NCI-H526 treated with DMSO at 0.1 percent for 48 hours (cell line): Measurements from ENCODE around the gene IL16.
"Not testable (repeated sequence)": the region's sequence is repeated elsewhere in the genome, so short reads cannot be mapped to it uniquely, and the experiment has no call there.

Experiments
- DNase-seq: peaks from one replicate; lab custom pipeline; 2025; lab: John Stamatoyannopoulos, UW

Gene IL16

GRCh38 chr15:81196576-81197254 lies at the start of gene IL16:
IL16 (plus strand) TSS chr15:81196879; CDS start chr15:81225400, 28,521 bp downstream.
- no peak for DNase-seq

- DNase-seq, result no peak
Observed at GRCh38 chr15:81151389-81151788, 45.3 kb upstream of the IL16 start.

- no peak for DNase-seq
Observed at GRCh38 chr15:81152339-81152738, 44.3 kb upstream of the IL16 start.

- DNase-seq, result no peak
Observed at GRCh38 chr15:81152799-81153198, 43.9 kb upstream of the IL16 start.

GRCh38 chr15:81155375-81156218 lies 41.1 kb upstream of the IL16 start:
- peak; percentile 38 for DNase-seq

GRCh38 chr15:81156324-81156723 lies 40.4 kb upstream of the IL16 start:
- no peak for DNase-seq

GRCh38 chr15:81157195-81157938 lies 39.3 kb upstream of the IL16 start:
- DNase-seq, result no peak

GRCh38 chr15:81157939-81158223 lies 38.8 kb upstream of the IL16 start:
- no peak for DNase-seq

GRCh38 chr15:81158561-81158960 lies 38.1 kb upstream of the IL16 start:
- DNase-seq, result not testable (repeated sequence)

GRCh38 chr15:81160312-81161159 lies 36.1 kb upstream of the IL16 start:
- no peak for DNase-seq

GRCh38 chr15:81161160-81161673 lies 35.5 kb upstream of the IL16 start:
- DNase-seq, result no peak

- DNase-seq, result no peak
Observed at GRCh38 chr15:81161851-81162250, 34.8 kb upstream of the IL16 start.

- DNase-seq, result no peak
Observed at GRCh38 chr15:81163961-81164800, 32.5 kb upstream of the IL16 start.

GRCh38 chr15:81165535-81165934 lies 31.1 kb upstream of the IL16 start:
- DNase-seq, result no peak

GRCh38 chr15:81166636-81167305 lies 29.9 kb upstream of the IL16 start:
- no peak for DNase-seq

GRCh38 chr15:81168131-81168526 lies 28.6 kb upstream of the IL16 start:
- no peak for DNase-seq

GRCh38 chr15:81168644-81169043 lies 28.0 kb upstream of the IL16 start:
- no peak for DNase-seq

GRCh38 chr15:81170511-81170910 lies 26.2 kb upstream of the IL16 start:
- DNase-seq, result no peak

GRCh38 chr15:81171286-81171685 lies 25.4 kb upstream of the IL16 start:
- DNase-seq, result no peak

GRCh38 chr15:81174125-81174791 lies 22.4 kb upstream of the IL16 start:
- no peak for DNase-seq
